Smooth muscle cell (in vitro differentiated cells): Measurements from ENCODE around the gene CD274. TPM values are rescaled to one million over a fixed set of nuclear protein-coding genes. Genes with fewer than 3 reads are reported as not detected.

ENCODE experiments used
- DNase-seq: peaks from one replicate; lab custom pipeline; 2025; ENCODE audit not compliant: unreplicated experiment; lab: John Stamatoyannopoulos, UW
- H2AFZ ChIP-seq: fragments of 200-600 bp; sonication (generic); 2 replicates; pipeline ENCODE4 v1.6.0; 2016; ENCODE audit warnings: antibody characterized with exemption, low read depth, mild to moderate bottlenecking
- H3F3A ChIP-seq: fragments of 200-600 bp; sonication (generic); 2 replicates; pipeline ENCODE4 v1.6.0; 2017; ENCODE audit warnings: antibody characterized with exemption, low read depth
- H3K27ac ChIP-seq: fragments of 200-600 bp; sonication (generic); 2 replicates; pipeline ENCODE4 v1.5.1; 2016; ENCODE audit warnings: low read depth, mild to moderate bottlenecking
- H3K27me3 ChIP-seq: fragments of 200-600 bp; sonication (generic); 2 replicates; pipeline ENCODE4 v1.6.1; 2016; ENCODE audit warnings: low read depth, mild to moderate bottlenecking
- H3K36me3 ChIP-seq: fragments of 200-600 bp; sonication (generic); 2 replicates; pipeline ENCODE4 v1.5.1; 2016; ENCODE audit warnings: low read depth
- H3K4me1 ChIP-seq: fragments of 200-600 bp; sonication (generic); 2 replicates; pipeline ENCODE4 v1.5.1; 2016; ENCODE audit warnings: low read depth
- H3K4me2 ChIP-seq: fragments of 200-600 bp; sonication (generic); 2 replicates; pipeline ENCODE4 v1.6.0; 2016; ENCODE audit warnings: mild to moderate bottlenecking
- H3K4me3 ChIP-seq: fragments of 200-600 bp; sonication (generic); 2 replicates; pipeline ENCODE4 v1.5.1; 2016; ENCODE audit warnings: mild to moderate bottlenecking
- H3K79me2 ChIP-seq: fragments of 200-600 bp; sonication (generic); 2 replicates; pipeline ENCODE4 v1.6.0; 2016; ENCODE audit warnings: low read depth, mild to moderate bottlenecking
- H3K9ac ChIP-seq: fragments of 200-600 bp; sonication (generic); 2 replicates; pipeline ENCODE4 v1.6.0; 2016; ENCODE audit warnings: low read depth
- H3K9me3 ChIP-seq: fragments of 200-600 bp; sonication (generic); replicated peaks from 2 replicates; pipeline ENCODE4 v1.5.1; 2016; ENCODE audit warnings: low read depth
- H4K20me1 ChIP-seq: fragments of 200-600 bp; sonication (generic); 2 replicates; pipeline ENCODE4 v1.6.0; 2016; ENCODE audit warnings: low read depth
- WGBS: methylation state at CpG from one replicate; pipeline ENCODE4 v1.1.7; 2016; ENCODE audit warnings: low lambda C conversion rate; 5-methylcytosine and 5-hydroxymethylcytosine counted together
- polyA plus RNA-seq: library from polyadenylated mRNA; unstranded; fragments of >200 nt; fragmentation: Nextera tagmentation; extraction: Ambion mirVana; gene quantifications from 2 replicates; pipeline ENCODE4 v1.2.1, GENCODE V29; 2016
- total RNA-seq: library from RNA; depleted of rRNA; stranded (reverse); fragments of >200 nt; gene quantifications from 2 replicates; pipeline ENCODE4 v1.2.3, GENCODE V29; 2014
- TF ChIP-seq, protein P1 (sequence below): fragments of 200-600 bp; sonication (generic); IDR thresholded peaks from 2 replicates; pipeline ENCODE4 v1.5.1; 2017; ENCODE audit warnings: borderline replicate concordance, mild to moderate bottlenecking, antibody characterized with exemption; ENCODE audit not compliant: insufficient read depth, poor library complexity, severe bottlenecking

CD274 gene
- total and polyA plus RNA-seq, 2 experiments from 2014 or later: 2.3 to 4.0 TPM

DNA sequence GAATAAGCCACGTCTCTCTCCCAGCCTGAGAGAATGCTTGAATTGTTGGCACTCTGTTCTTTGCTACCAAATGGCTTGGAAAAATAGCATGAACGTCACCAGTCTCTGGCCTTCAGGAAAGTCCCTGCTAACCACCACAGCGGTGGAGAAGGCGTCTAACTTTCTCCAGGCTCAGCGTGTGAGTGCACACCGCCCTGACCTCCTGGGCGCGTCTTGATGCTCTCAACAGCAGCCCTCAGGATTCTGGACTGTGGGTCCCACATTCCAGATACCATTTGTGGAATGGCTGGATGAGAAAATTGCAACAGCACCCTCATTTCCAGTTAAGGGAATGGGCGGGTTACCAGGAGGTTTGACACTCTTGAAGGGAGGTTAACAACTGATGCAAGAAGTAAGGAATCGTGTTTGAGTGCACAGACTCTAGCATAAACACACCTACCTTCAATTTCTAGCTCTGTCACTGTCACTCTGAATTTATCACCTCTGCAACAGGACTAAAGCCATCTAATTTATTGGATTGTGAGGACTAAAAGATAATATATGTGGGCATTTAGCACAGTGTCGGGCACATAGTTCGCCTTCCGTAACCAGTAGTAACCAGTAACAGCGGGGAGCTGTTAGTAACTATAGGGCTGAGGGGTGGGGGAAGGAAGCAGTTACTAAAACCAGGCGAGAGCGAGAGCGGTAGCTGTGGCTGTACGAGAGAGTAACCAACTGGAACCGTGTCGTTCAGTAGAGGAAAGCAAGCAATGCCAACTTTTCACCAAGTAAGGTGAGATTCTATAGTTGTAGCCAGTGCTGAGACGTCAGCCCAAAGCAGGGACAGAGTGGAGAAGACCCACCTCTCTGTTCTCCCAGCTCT lies 11.8 kb upstream of the CD274 start:
- 72% methylated on average over 21 of the region's 21 CpGs for whole genome bisulfite sequencing
- Histone ChIP-seq H3K27ac (peak overlapping the region; percentile 93), H3F3A (no peaks in the 10 kb centered on the region), H3K4me2 (peak overlapping the region; percentile 80), H3K4me1 (peaks cover 4% of the 10 kb centered on the region), H3K27me3 (no peaks in the 10 kb centered on the region), H4K20me1 (no peaks in the 10 kb centered on the region), H3K9me3 (no peaks in the 10 kb centered on the region), H3K79me2 (no peaks in the 10 kb centered on the region), H3K9ac (peak overlapping the region; percentile 86), H3K4me3 (peak overlapping the region; percentile 56), H2AFZ (peak overlapping the region; percentile 53), H3K36me3 (no peaks in the 10 kb centered on the region)
- no peak for DNase-seq
- TF ChIP-seq, protein P1, sequence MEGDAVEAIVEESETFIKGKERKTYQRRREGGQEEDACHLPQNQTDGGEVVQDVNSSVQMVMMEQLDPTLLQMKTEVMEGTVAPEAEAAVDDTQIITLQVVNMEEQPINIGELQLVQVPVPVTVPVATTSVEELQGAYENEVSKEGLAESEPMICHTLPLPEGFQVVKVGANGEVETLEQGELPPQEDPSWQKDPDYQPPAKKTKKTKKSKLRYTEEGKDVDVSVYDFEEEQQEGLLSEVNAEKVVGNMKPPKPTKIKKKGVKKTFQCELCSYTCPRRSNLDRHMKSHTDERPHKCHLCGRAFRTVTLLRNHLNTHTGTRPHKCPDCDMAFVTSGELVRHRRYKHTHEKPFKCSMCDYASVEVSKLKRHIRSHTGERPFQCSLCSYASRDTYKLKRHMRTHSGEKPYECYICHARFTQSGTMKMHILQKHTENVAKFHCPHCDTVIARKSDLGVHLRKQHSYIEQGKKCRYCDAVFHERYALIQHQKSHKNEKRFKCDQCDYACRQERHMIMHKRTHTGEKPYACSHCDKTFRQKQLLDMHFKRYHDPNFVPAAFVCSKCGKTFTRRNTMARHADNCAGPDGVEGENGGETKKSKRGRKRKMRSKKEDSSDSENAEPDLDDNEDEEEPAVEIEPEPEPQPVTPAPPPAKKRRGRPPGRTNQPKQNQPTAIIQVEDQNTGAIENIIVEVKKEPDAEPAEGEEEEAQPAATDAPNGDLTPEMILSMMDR: no peak

DNA sequence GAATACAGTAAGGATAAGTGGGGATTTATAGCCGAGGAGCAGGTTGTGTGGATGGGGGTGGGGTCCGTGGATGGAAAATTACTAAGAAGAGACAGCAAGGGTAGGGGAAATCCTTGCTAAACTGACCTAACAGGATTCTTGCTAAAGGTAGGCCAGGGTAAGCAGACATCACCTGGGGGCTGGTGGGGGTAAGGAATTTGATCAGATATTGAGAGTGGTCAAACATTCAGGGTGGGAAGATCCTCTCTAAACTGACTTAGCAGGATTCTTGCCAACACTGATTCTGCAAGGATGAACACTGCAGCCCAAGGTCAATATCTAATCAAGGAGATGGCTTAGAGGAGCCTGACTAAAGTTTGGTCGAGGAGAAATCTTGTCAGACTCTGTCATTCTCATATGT lies 9.9 kb upstream of the CD274 start:
- no peak for DNase-seq
- Histone ChIP-seq H3K4me1 (peaks cover 4% of the 10 kb centered on the region), H3K9me3 (no peaks in the 10 kb centered on the region), H2AFZ (no peak overlapping the region), H3K36me3 (no peaks in the 10 kb centered on the region), H3F3A (no peaks in the 10 kb centered on the region), H3K27me3 (no peaks in the 10 kb centered on the region), H3K79me2 (no peaks in the 10 kb centered on the region), H4K20me1 (no peaks in the 10 kb centered on the region), H3K9ac (no peak overlapping the region), H3K27ac (no peak overlapping the region), H3K4me2 (no peak overlapping the region), H3K4me3 (no peak overlapping the region)
- TF ChIP-seq, protein P1: no peak
- 57% methylated on average over 3 of the region's 3 CpGs for WGBS

DNA sequence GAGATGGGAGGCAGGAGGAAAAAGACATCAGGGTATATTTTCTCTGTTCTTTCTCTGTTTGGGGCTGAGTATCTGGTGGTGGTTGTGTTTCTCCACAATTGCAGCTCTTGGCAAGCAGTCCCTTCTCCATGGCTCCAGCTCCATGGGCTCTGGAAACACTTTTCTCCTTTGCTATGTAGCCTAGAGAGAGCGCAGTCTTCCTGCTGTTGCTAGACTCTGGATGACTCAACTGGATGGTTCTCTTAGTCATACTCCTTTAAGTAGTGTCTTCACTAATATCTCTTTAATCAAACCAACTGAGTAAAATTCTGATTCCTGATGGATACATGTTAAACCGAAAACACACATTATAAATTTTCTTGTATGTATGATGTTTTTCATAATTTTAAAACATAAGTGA lies 9.3 kb upstream of the CD274 start:
- DNase-seq: no peak

More for the DNA sequence above, 9.3 kb upstream of the CD274 start:
- Histone ChIP-seq H3K9me3 (no peaks in the 10 kb centered on the region), H3K27me3 (no peaks in the 10 kb centered on the region), H3K9ac (no peak overlapping the region), H3K4me2 (no peak overlapping the region), H3K4me3 (no peak overlapping the region), H3K36me3 (no peaks in the 10 kb centered on the region), H3K4me1 (peaks cover 4% of the 10 kb centered on the region), H3K27ac (peak overlapping the region; percentile 17), H2AFZ (no peak overlapping the region), H4K20me1 (no peaks in the 10 kb centered on the region), H3F3A (no peaks in the 10 kb centered on the region), H3K79me2 (no peaks in the 10 kb centered on the region)
- 85% methylated on average over 2 of the region's 2 CpGs for WGBS
- TF ChIP-seq, protein P1: no peak
